GM21786 (cell line): Measurements from ENCODE around the gene JOSD2.

Experiments
- ATAC-seq: cut with Tn5 transposase; IDR thresholded peaks from one replicate; pipeline ENCODE4 v1.9.1; 2021; ENCODE audit not compliant: unreplicated experiment

The JOSD2 gene

GRCh38 chr19:50496189-50497021 lies 14.6 kb downstream of the JOSD2 start:
- no peak for ATAC-seq

- no peak for ATAC-seq
Measured at GRCh38 chr19:50495020-50495531, 15.9 kb downstream of the JOSD2 start.

- ATAC-seq, result no peak
Measured at GRCh38 chr19:50494186-50495019, 16.6 kb downstream of the JOSD2 start.

- no peak for ATAC-seq
Measured at GRCh38 chr19:50493171-50493570, 17.8 kb downstream of the JOSD2 start.

- no peak for ATAC-seq
Measured at GRCh38 chr19:50492303-50493052, 18.5 kb downstream of the JOSD2 start.

- no peak for ATAC-seq
Measured at GRCh38 chr19:50490991-50491472, 20.0 kb downstream of the JOSD2 start.

- no peak for ATAC-seq
Measured at GRCh38 chr19:50490411-50490811, 20.6 kb downstream of the JOSD2 start.

- no peak for ATAC-seq
Measured at GRCh38 chr19:50489461-50490011, 21.5 kb downstream of the JOSD2 start.

GRCh38 chr19:50488389-50489194 lies 22.4 kb downstream of the JOSD2 start:
- ATAC-seq, result no peak

GRCh38 chr19:50486823-50487515 lies 24.0 kb downstream of the JOSD2 start:
- no peak for ATAC-seq

GRCh38 chr19:50485284-50485955 lies 25.6 kb downstream of the JOSD2 start:
- no peak for ATAC-seq

- ATAC-seq, result no peak
Measured at GRCh38 chr19:50482916-50483315, 28.1 kb downstream of the JOSD2 start.

GRCh38 chr19:50482271-50482855 lies 28.6 kb downstream of the JOSD2 start:
- ATAC-seq, result no peak

- ATAC-seq, result no peak
Measured at GRCh38 chr19:50481351-50482149, 29.4 kb downstream of the JOSD2 start.

GRCh38 chr19:50480281-50481111 lies 30.5 kb downstream of the JOSD2 start:
- no peak for ATAC-seq

- no peak for ATAC-seq
Measured at GRCh38 chr19:50479761-50480251, 31.2 kb downstream of the JOSD2 start.
